Natural killer cell treated with Interleukin-12 subunit alpha and Interleukin-12 subunit beta and Interleukin-15 and Interleukin-18, amount 100 ng/mL, for 72 hours (primary cell): ENCODE data around the gene MAP3K3. TPM values are rescaled to one million over a fixed set of nuclear protein-coding genes. Genes with fewer than 3 reads are reported as not detected.
"Not testable (repeated sequence)": the region's sequence is repeated elsewhere in the genome, so short reads cannot be mapped to it uniquely, and the experiment has no call there.

ENCODE experiments used
- ATAC-seq, 2 donors: fragments of 150-1000 bp; cut with Tn5 transposase in 1 of 2; sonication (Bioruptor Pico), chemical (Tn5 transposase) in 1 of 2; 2 replicates each; pipeline ENCODE4 v1.10.0; 2021
- DNase-seq: peaks from one replicate; pipeline ENCODE4 v3.0.0; 2022; ENCODE audit warnings: low spot score
- H3K27ac Mint-ChIP-seq, 2 donors: 1 replicate in 1 of 2; 2 replicates in 1 of 2; pipeline ENCODE4 v1.8.0; 2022; ENCODE audit warnings: mixed read lengths in 2 of 2, mild to moderate bottlenecking in 1 of 2, moderate library complexity in 1 of 2
- H3K27me3 Mint-ChIP-seq, 2 donors: 1 replicate in 1 of 2; 2 replicates in 1 of 2; pipeline ENCODE4 v1.8.0; 2022; ENCODE audit warnings: mixed read lengths in 2 of 2
- H3K36me3 Mint-ChIP-seq: one replicate; pipeline ENCODE4 v1.8.0; 2022; ENCODE audit warnings: mixed read lengths
- H3K4me1 Mint-ChIP-seq, 2 donors: 1 replicate in 1 of 2; 2 replicates in 1 of 2; pipeline ENCODE4 v1.8.0; 2022; ENCODE audit warnings: low read depth in 2 of 2, mixed read lengths in 2 of 2, mild to moderate bottlenecking in 1 of 2
- H3K4me3 Mint-ChIP-seq: one replicate; pipeline ENCODE4 v1.8.0; 2022; ENCODE audit warnings: mixed read lengths
- H3K9me3 Mint-ChIP-seq: 2 replicates; pipeline ENCODE4 v1.8.0; 2022; ENCODE audit warnings: mixed read lengths
- total RNA-seq, 2 donors: library from RNA; stranded (reverse); gene quantifications; one replicate each; pipeline ENCODE4 v1.2.3, GENCODE V29; 2022

MAP3K3 gene
- total RNA-seq, 2 donors from 2014 or later = 38.2 to 52.0 TPM

GRCh38 chr17:63704836-63705235 lies 82.6 kb downstream of the MAP3K3 start:
- no peak overlapping the region for H3K4me3 Mint-ChIP-seq
- H3K9me3 Mint-ChIP-seq = no peaks in the 10 kb centered on the region
- H3K27me3 Mint-ChIP-seq = no peaks in the 10 kb centered on the region
- H3K27ac Mint-ChIP-seq = peak overlapping the region; percentile 46 to 93
- H3K4me1 Mint-ChIP-seq = peaks cover 55% of the 10 kb centered on the region in 2 donors
- peaks cover 15% of the 10 kb centered on the region for H3K36me3 Mint-ChIP-seq
- DNase-seq (no peak), ATAC-seq (no peak)

- H3K4me1 Mint-ChIP-seq = peaks cover 59% of the 10 kb centered on the region in 2 donors
- peak overlapping the region; percentile 56 for H3K4me3 Mint-ChIP-seq
- ATAC-seq = no peak
- peak overlapping the region; percentile 46 to 93 for H3K27ac Mint-ChIP-seq
- no peaks in the 10 kb centered on the region for H3K27me3 Mint-ChIP-seq
- H3K9me3 Mint-ChIP-seq = no peaks in the 10 kb centered on the region
- peaks cover 15% of the 10 kb centered on the region for H3K36me3 Mint-ChIP-seq
- DNase-seq = no peak
These were observed 83.4 kb downstream of the MAP3K3 start for GRCh38 chr17:63705657-63706056.

- DNase-seq (no peak), ATAC-seq (no peak)
- Mint-ChIP-seq H3K4me1 (peaks cover 55 to 56% of the 10 kb centered on the region in 2 donors), H3K36me3 (peaks cover 15% of the 10 kb centered on the region), H3K4me3 (peak overlapping the region; percentile 56), H3K9me3 (no peaks in the 10 kb centered on the region), H3K27me3 (no peaks in the 10 kb centered on the region), H3K27ac (peak overlapping the region; percentile 46 to 93)
These were observed 84.3 kb downstream of the MAP3K3 start for GRCh38 chr17:63706336-63707082.

GRCh38 chr17:63707151-63707550 lies 84.9 kb downstream of the MAP3K3 start:
- Mint-ChIP-seq H3K27me3 (no peaks in the 10 kb centered on the region), H3K9me3 (no peaks in the 10 kb centered on the region), H3K4me3 (no peak overlapping the region), H3K4me1 (peaks cover 51 to 52% of the 10 kb centered on the region in 2 donors), H3K27ac (peak overlapping the region; percentile 46 to 93), H3K36me3 (peaks cover 15% of the 10 kb centered on the region)
- ATAC-seq = no peak
- no peak for DNase-seq

GRCh38 chr17:63709110-63709509 lies 86.9 kb downstream of the MAP3K3 start:
- ATAC-seq (peak in 1 of 2 donors; percentile 10), DNase-seq (no peak)
- Mint-ChIP-seq H3K27ac (peak overlapping the region; percentile 34 to 44), H3K4me1 (peaks cover 33 to 36% of the 10 kb centered on the region in 2 donors), H3K36me3 (peaks cover 10% of the 10 kb centered on the region), H3K27me3 (no peaks in the 10 kb centered on the region), H3K9me3 (no peaks in the 10 kb centered on the region), H3K4me3 (peak overlapping the region; percentile 3)

- H3K27ac Mint-ChIP-seq = no peak overlapping the region
- ATAC-seq (no peak), DNase-seq (no peak)
- H3K4me3 Mint-ChIP-seq = no peak overlapping the region
- no peaks in the 10 kb centered on the region for H3K9me3 Mint-ChIP-seq
- H3K36me3 Mint-ChIP-seq = peaks cover 6% of the 10 kb centered on the region
- no peaks in the 10 kb centered on the region for H3K27me3 Mint-ChIP-seq
- H3K4me1 Mint-ChIP-seq = peaks cover 4 to 5% of the 10 kb centered on the region in 2 donors
These were observed 92.5 kb downstream of the MAP3K3 start for GRCh38 chr17:63714550-63715277.

- ATAC-seq (no peak), DNase-seq (no peak)
- no peaks in the 10 kb centered on the region for H3K27me3 Mint-ChIP-seq
- H3K36me3 Mint-ChIP-seq = peaks cover 6% of the 10 kb centered on the region
- H3K4me3 Mint-ChIP-seq = no peak overlapping the region
- no peaks in the 10 kb centered on the region for H3K4me1 Mint-ChIP-seq
- H3K9me3 Mint-ChIP-seq = no peaks in the 10 kb centered on the region
- peak overlapping the region in 1 of 2 donors; percentile 6 for H3K27ac Mint-ChIP-seq
These were observed 94.2 kb downstream of the MAP3K3 start for GRCh38 chr17:63716426-63716825.

GRCh38 chr17:63718988-63719387 lies 96.8 kb downstream of the MAP3K3 start:
- Mint-ChIP-seq H3K4me3 (no peak overlapping the region), H3K36me3 (peaks cover 6% of the 10 kb centered on the region), H3K9me3 (no peaks in the 10 kb centered on the region), H3K27me3 (no peaks in the 10 kb centered on the region), H3K4me1 (no peaks in the 10 kb centered on the region), H3K27ac (no peak overlapping the region)
- DNase-seq (no peak), ATAC-seq (no peak)

- H3K4me3 Mint-ChIP-seq, H3K9me3 Mint-ChIP-seq, H3K4me1 Mint-ChIP-seq, ATAC-seq, H3K36me3 Mint-ChIP-seq, DNase-seq, H3K27me3 Mint-ChIP-seq, H3K27ac Mint-ChIP-seq: not testable (repeated sequence)
These were observed 98.0 kb downstream of the MAP3K3 start for GRCh38 chr17:63720194-63720593.

- H3K27ac Mint-ChIP-seq = no peak overlapping the region
These were observed 100.2 kb downstream of the MAP3K3 start for GRCh38 chr17:63722403-63722802.

GRCh38 chr17:63735691-63736090 lies 113.5 kb downstream of the MAP3K3 start:
- H3K27ac Mint-ChIP-seq = no peak overlapping the region
- no peaks in the 10 kb centered on the region for H3K36me3 Mint-ChIP-seq
- ATAC-seq (no peak), DNase-seq (no peak)
- H3K4me1 Mint-ChIP-seq = peaks cover 8 to 11% of the 10 kb centered on the region in 2 donors
- no peaks in the 10 kb centered on the region for H3K9me3 Mint-ChIP-seq
- H3K4me3 Mint-ChIP-seq = no peak overlapping the region
- no peaks in the 10 kb centered on the region for H3K27me3 Mint-ChIP-seq

More at GRCh38 chr17:63722403-63722802, 100.2 kb downstream of the MAP3K3 start:
- Mint-ChIP-seq H3K9me3 (no peaks in the 10 kb centered on the region), H3K4me1 (no peaks in the 10 kb centered on the region), H3K27me3 (no peaks in the 10 kb centered on the region), H3K4me3 (no peak overlapping the region), H3K36me3 (peaks cover 6% of the 10 kb centered on the region)
- no peak for DNase-seq
- ATAC-seq = no peak

- ATAC-seq (no peak), DNase-seq (no peak)
- Mint-ChIP-seq H3K4me3 (peak overlapping the region; percentile 89), H3K27ac (peak overlapping the region; percentile 95 to 96), H3K36me3 (peaks cover 2% of the 10 kb centered on the region), H3K27me3 (no peaks in the 10 kb centered on the region), H3K9me3 (no peaks in the 10 kb centered on the region), H3K4me1 (peaks cover 11 to 19% of the 10 kb centered on the region in 2 donors)
These were observed 118.4 kb downstream of the MAP3K3 start for GRCh38 chr17:63740464-63741142.

GRCh38 chr17:63741143-63741407 lies 118.9 kb downstream of the MAP3K3 start:
- peaks cover 11 to 19% of the 10 kb centered on the region in 2 donors for H3K4me1 Mint-ChIP-seq
- ATAC-seq = no peak
- no peaks in the 10 kb centered on the region for H3K27me3 Mint-ChIP-seq

More at GRCh38 chr17:63741143-63741407, 118.9 kb downstream of the MAP3K3 start:
- Mint-ChIP-seq H3K4me3 (peak overlapping the region; percentile 89), H3K9me3 (no peaks in the 10 kb centered on the region), H3K27ac (peak overlapping the region; percentile 95 to 96), H3K36me3 (peaks cover 6% of the 10 kb centered on the region)
- no peak for DNase-seq
